CD4-positive, alpha-beta T cell treated with Interleukin-12 subunit alpha and Interleukin-12 subunit beta, for 1 hour (primary cell): ENCODE measurements around the gene CD7.
A peak's percentile ranks its signal among the peaks of the same experiment; 100 is the strongest.

Experiments
- DNase-seq: peaks from one replicate; pipeline ENCODE4 v3.0.0-alpha.2; 2020

The CD7 gene

GRCh38 chr17:82297714-82298537, 19.5 kb downstream of the CD7 start:
- DNase-seq = peak; percentile 93

DNA sequence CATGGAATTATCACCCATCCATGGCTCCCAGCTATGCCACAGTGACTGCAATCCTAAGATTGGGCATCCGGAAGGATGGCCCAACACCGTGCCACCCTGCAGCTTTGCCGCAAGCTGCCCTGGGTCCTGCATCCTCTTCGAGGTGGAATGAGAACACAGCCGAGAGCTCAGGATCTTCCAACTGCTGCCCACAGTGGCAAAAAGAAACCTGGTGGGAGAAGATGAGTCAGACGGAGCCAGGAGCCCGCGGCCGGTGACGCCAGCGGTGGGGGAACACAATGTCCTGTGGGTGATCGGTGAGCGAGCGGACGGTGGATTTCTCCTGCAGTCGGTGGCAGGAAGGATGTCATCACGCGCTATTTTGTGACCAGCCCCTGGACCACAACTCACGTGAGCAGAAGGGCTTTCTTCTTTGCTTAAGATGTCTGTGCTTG, 20.1 kb downstream of the CD7 start:
- peak; percentile 83 for DNase-seq

DNA sequence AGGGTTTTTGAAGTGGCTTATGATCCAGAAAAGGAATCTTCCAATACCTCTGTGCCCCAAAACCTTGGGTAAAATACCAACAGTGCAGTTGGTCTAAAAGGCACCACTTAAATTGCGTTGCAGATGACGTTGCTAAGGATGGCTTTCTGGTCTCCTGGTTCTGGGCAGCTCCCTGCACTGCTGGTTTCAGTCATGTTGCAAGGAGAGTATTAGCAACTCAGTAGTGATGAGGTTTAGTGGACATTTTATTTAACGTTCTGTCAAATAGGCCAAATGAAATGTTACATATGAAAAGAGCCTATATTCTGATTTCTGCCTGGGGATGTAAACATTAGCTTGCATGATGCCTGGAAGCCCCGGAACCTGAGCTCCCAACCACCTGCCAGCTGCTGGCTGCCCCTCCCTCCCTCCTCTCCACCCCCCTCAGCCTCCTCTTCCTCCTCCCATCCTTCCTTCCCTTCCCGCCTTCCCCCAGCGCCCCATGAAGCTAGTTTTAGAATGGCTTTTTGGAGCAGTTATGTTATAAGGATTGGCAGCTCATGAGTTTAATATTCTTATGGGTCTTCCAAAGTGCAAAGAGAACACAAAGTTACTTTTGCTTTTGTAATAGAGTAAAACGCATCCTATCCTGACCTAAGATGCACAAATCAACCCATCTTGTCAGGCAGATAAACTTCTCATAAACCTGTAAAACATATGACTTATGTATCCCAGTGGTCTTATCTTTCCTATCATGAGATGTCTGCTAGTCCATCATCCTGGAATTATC, 20.7 kb downstream of the CD7 start:
- DNase-seq = no peak

DNA sequence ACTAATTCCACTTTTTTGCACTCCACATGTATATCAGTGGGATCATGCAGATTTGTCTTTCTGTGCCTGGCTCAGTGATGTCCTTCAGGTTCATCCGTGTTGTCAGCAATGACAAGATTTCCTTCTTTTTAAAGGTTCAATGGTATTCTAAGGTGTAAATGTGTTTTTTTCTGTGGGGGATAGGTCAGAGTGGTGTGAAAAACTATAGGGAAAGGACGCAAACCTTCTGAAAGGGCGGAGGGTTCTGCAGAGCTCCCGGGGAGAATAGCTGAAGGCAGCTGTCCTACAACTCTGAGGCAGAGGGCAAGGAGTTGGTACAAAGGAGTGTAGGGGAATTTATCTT, 22.0 kb downstream of the CD7 start:
- no peak for DNase-seq

DNA sequence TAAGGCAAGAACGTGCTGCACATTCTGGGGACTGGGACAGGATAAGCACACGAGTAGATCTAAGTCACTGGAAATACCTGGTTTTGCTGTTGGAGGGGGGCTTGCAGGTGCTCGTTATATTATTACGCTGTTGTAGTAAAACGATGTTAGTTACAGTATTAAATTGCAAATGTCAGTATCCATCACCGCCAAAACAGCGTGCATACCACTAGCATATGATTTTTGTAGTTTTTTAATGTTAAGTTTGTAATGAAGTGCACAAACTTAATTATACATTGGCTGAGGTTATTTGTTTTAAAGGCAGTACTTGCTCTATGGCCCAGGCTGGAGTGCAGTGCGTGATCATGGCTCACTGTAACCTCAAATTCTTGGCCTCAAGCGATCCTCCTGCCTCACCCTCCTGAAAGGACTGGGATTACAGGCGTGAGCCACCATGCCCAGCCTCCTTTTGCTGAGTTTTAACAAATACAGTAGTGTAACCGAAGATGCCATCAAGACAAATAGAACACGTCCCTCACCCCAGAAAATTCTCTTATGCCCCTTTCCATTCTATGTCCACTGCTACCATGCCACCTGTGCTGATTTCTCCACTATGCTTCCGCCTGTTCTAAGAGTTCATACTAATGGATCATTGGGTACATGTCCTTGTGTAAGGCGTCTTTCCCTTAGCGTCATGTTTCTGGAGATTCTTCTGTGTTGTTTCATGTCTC, 23.2 kb downstream of the CD7 start:
- no peak for DNase-seq

- peak; percentile 96 for DNase-seq
These were observed 24.9 kb downstream of the CD7 start for GRCh38 chr17:82292251-82293154.

GRCh38 chr17:82291582-82292250, 25.7 kb downstream of the CD7 start:
- no peak for DNase-seq

DNA sequence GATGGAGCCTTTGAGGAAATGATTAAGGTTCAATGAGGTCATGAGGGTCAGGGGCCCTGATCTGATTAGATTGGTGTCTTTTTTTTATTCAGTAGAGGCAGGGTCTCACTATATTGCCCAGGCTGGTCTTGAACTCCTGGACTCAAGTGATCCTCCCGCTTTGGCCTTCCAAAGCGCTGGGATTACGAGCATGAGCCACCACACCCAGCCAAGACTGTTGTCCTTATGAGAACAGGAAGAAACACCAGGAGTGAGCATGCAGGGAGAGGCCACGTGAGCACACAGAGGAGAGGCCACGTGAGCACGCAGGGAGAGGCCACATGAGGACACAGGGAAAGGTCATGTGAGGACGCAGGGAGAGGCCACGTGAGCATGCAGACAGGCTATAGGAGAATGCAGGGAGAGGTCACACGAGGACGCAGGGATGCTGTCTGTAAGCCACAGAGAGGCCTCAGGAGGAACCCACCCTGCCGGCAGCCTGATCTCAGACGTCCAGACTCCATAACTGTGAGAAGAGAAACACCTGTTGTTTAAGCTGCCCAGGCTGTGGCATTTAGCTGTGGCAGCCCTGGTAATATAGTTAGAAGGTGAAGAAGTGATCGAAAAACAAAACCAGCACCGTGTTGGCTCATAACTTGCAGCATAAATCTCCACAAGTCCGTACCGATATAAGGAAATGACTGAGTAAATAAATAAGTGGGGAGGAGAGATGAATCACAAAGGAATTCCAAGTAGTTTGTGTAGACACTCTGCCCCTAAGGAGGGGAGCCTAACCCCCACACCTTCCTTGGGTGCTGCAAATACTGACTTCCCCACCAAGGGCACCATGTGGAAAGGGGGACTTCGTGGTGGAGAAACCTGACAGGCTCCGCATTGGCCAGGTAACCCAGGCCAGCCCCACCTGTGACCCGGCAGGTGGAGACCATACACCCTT, 29.3 kb downstream of the CD7 start:
- no peak for DNase-seq

DNA sequence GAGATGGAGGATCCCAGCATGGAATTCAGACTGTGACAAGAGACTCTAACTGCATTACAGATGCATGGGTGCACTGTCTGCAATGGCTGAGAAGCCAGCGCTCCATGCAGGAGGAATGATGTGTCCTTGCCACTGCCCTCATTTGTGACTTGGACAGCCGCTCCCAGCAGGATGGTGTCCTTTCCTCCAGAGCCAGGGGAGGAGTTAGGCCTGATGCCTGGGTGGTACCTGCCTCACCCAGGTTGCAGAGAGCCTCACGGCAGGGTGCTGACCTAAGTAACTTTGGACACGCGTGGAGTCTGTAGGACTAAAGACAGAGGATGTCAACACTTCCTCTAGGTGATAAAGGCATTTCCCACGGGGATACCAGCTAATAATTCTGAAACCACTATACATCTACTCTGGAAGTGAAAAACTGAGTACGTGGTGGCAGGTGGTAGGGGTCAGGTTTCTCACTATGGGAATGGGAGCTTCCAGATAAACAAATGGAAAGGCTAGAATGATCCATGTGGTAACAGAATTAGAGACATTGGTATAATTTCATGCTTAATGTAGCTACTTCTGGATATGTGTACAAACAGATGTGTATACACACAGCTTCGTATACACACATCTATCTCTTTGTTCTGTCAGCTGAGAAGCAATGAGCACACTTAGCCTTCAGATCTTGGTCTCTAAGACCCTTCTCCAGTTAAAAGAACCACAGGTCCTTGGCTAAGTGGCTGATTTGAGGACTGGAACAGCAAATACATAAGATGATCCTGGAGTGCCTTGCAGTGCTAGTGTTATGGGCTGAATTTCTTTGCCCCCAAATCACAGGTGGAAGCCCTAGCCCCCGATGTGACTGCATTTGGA, 30.2 kb downstream of the CD7 start:
- DNase-seq = no peak

- DNase-seq = no peak
These were observed 32.3 kb downstream of the CD7 start for GRCh38 chr17:82285141-82285540.

DNA sequence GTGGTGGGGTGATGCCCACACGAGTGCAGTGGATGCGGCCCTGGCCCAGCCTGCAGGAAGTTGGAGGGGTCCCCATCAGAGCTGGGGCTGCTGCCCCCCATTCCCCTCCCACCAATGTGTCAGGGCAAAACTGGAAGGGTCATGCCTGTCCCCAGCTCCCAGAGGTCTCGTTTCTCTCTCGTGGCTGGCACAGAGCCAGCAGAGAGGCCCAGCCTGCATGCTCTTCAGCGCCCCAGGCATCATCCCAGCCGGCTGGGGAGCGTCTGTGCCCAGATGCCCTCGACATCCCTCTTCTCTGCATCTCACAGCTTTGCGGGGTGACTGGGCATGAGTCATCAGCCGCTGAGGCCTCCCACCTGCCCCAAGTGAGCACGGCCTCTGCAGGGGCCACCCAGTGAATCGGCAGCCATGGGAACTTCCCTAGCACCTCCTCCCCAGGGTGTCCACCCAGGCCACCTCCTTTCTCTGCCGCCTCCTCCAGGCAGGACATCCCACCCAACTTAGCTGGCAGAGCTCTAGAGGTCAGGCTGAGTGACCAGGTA, 34.1 kb downstream of the CD7 start:
- DNase-seq = no peak

GRCh38 chr17:82282239-82283207, 34.9 kb downstream of the CD7 start:
- no peak for DNase-seq

DNA sequence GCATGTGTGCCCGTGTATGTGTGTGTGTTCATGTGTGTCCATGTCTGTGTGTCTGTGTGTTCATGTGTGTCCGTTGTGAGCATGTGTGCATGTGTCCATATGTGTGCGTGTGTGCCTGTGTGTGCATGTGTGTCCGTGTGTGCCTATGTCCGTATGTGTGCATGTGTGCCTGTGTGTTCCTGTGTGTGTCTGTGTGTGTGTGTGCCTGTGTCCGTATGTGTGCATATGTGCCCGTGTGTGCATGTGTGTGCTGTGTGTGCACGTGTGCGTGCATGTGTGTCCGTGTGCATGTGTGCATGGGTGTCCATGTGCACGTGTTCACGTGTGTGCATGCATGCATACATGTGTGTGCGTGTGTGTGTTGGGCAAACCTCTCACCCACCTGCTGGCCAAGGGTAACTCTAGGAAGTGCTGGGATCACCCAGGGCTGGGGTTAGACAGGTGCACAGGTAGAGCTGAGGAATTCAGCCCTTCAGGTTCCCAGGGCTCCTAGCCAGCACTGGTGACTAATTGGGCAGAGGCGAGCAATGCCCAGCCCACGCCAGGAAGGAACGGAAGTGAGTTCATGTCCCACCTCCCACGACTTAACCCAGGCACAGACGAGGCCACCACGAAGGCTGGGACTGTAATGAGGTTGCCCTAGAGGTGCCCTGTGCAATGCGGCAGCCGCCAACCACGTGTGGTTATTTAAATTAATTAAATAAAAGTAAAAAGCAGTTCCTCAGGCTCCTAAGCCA, 35.7 kb downstream of the CD7 start:
- no peak for DNase-seq

DNA sequence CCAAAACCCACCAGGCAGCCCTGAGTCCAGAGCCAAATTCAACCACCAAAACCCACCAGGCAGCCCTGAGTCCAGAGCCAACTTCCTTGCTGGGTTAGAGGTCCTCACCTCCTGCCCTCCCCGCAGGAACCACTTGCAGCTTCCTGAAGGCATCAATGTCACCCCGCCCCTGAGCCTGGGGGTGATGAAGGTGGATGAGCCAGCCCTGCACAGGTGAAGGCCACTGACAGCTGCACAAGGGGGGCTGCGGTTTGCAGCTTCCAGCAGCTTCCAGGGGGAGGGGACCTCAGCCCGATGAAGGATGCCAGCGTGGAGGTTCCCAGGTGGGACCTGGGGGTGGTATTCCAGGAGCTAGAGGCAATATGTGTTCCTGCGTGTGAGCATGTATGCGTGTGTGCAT, 36.3 kb downstream of the CD7 start:
- no peak for DNase-seq

- no peak for DNase-seq
These were observed 36.9 kb downstream of the CD7 start for GRCh38 chr17:82280537-82280936.

- DNase-seq = no peak
These were observed 38.5 kb downstream of the CD7 start for GRCh38 chr17:82278786-82279391.

GRCh38 chr17:82278308-82278707, 39.1 kb downstream of the CD7 start:
- no peak for DNase-seq
